ENCODE data around the gene CHPF2. TPM values are rescaled to one million over a fixed set of nuclear protein-coding genes. Genes with fewer than 3 reads are reported as not detected.

The CHPF2 gene
- total and polyA plus RNA-seq, 5 experiments from 2014 or later = 16.8 to 48.6 (median 20.1) TPM

DNA sequence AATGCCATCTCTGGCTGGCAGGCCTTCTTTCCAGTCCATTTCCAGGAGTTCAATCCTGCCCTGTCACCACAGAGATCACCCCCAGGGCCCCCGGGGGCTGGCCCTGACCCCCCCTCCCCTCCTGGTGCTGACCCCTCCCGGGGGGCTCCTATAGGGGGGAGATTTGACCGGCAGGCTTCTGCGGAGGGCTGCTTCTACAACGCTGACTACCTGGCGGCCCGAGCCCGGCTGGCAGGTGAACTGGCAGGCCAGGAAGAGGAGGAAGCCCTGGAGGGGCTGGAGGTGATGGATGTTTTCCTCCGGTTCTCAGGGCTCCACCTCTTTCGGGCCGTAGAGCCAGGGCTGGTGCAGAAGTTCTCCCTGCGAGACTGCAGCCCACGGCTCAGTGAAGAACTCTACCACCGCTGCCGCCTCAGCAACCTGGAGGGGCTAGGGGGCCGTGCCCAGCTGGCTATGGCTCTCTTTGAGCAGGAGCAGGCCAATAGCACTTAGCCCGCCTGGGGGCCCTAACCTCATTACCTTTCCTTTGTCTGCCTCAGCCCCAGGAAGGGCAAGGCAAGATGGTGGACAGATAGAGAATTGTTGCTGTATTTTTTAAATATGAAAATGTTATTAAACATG lies 6.0 kb downstream of the CHPF2 start:
- Mint-ChIP-seq H3K27me3 (no peaks in the 10 kb centered on the region), H3K27ac (no peak overlapping the region), H3K4me3 (no peak overlapping the region), H3K9me3 (no peaks in the 10 kb centered on the region), H3K36me3 (peaks cover 0 to 39% (median 0%) of the 10 kb centered on the region in 3 donors), H3K4me1 (peaks cover 15 to 42% (median 26%) of the 10 kb centered on the region in 4 donors)
- POLR2A ChIA-PET = interaction anchor here (2.1 kb wide), 1 partner anchor 11 kb away, joined by 8 read pairs; the partner anchor contains the start of gene ABCF2
- ATAC-seq (no peak), DNase-seq (no peak)

DNA sequence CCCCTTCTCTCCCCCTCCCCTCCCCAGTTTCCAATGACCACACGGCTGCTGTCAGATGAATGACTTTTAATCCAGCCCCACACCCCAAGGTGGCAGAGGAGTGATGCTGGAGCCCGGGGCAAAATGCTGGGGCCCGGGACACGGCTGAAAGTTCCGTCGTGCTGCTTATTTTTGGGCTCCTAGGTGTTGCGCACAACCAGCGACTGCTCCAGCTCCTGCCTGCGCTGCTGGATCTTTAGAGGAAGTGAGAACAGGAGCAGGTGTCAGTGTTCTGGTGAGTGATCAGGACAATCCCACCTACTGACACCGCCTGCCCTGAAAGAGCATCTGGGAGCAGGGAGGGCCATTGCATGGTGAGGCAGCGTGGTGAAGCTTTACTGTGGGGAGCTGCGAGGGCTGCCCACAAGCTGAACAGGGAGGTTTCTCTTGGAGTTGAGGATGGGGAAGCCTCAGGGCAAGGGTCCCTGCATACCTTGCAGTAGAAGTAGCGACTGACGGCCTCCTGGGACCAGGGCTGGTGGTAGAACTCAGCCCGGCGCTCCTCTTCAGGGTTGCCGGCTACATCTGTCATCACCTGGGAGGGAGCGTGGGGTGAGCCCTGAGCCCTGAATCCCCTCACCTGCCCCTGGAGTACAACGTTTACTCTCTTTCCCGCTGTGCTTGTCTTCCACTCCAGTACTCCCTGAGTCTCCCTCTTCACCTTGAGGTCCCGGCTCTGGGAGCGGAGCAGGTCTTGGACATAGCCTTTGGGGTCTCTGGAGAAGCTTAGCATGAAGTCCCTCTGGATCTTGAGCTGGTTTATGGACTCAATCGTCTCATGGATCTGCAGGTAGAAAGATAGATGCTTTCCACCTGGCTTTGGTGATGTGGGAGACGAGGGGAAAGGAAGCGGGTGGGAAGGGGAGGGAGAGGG lies 6.9 kb downstream of the CHPF2 start:
- H3K27ac Mint-ChIP-seq = peak overlapping the region in 1 of 10 donors; percentile 25
- no peak for ATAC-seq
- POLR2A ChIA-PET = no interaction called here

DNA sequence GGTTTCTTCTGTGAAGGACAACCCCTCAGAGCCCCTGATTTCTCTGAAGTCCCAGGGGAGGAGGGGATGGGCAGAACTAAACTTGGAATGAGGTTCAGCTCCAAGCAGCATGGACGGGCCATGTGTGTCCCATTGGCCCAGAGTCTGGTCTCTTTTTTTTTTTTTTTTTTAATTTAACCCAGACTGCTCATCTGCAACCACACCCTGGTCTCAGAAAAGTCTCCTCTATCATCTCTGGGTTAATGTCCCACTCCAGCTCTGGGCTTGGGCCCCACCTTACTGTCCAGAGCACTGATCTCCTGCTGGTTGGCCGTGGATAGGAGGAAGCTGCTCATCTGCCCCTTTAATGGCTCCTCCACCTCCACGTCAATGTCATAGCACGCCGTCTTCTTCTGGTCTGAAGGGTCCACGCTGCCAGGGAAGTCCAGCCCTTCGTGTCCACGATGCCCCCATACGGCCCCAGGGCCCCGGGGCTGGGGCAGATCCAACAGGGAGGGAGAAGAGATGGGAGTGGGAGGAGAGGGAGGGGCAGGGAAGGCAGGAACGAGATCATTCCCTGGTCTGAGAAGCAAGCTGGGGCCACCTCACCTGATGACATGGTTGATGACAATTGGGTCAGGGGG lies 7.7 kb downstream of the CHPF2 start:
- Mint-ChIP-seq H3K9me3 (no peaks in the 10 kb centered on the region), H3K36me3 (peaks cover 0 to 36% (median 0%) of the 10 kb centered on the region in 3 donors), H3K4me1 (peaks cover 11 to 42% (median 31%) of the 10 kb centered on the region in 4 donors), H3K27me3 (no peaks in the 10 kb centered on the region), H3K27ac (peak overlapping the region in 2 of 10 donors; percentile 8 to 87), H3K4me3 (no peak overlapping the region)
- ATAC-seq (no peak), DNase-seq (no peak)
- POLR2A ChIA-PET = no interaction called here

More for the DNA sequence above, 6.9 kb downstream of the CHPF2 start:
- DNase-seq = no peak
- no peaks in the 10 kb centered on the region for H3K27me3 Mint-ChIP-seq
- peaks cover 13 to 42% (median 26%) of the 10 kb centered on the region in 4 donors for H3K4me1 Mint-ChIP-seq
- no peaks in the 10 kb centered on the region for H3K9me3 Mint-ChIP-seq
- H3K4me3 Mint-ChIP-seq = no peak overlapping the region
- peaks cover 0 to 38% (median 0%) of the 10 kb centered on the region in 3 donors for H3K36me3 Mint-ChIP-seq

DNA sequence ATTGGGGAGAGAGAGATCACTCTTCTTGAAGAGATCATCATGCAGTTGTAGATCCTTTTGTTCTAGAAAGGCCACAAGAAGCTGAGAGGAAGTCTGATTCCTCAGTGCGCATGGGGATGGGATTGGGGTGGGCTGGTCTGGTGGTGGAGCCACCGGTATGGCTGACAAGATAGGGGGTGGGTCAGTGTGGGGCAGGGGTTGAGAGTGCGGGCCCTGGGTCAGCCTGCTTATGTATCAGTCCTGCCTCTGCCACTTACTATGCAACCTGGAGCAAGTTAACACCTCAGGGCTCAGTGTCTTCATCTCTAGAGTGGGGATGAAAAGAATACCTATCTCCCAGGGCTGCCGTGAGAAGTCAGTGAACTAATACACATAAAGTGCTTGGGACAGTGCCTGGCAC lies 8.3 kb downstream of the CHPF2 start:
- Mint-ChIP-seq H3K4me3 (no peak overlapping the region), H3K27me3 (no peaks in the 10 kb centered on the region), H3K36me3 (peaks cover 0 to 31% (median 0%) of the 10 kb centered on the region in 3 donors), H3K4me1 (peaks cover 9 to 39% (median 29%) of the 10 kb centered on the region in 4 donors), H3K27ac (peak overlapping the region in 2 of 10 donors; percentile 8 to 20), H3K9me3 (no peaks in the 10 kb centered on the region)
- DNase-seq = no peak
- ATAC-seq = no peak
- POLR2A ChIA-PET = no interaction called here

DNA sequence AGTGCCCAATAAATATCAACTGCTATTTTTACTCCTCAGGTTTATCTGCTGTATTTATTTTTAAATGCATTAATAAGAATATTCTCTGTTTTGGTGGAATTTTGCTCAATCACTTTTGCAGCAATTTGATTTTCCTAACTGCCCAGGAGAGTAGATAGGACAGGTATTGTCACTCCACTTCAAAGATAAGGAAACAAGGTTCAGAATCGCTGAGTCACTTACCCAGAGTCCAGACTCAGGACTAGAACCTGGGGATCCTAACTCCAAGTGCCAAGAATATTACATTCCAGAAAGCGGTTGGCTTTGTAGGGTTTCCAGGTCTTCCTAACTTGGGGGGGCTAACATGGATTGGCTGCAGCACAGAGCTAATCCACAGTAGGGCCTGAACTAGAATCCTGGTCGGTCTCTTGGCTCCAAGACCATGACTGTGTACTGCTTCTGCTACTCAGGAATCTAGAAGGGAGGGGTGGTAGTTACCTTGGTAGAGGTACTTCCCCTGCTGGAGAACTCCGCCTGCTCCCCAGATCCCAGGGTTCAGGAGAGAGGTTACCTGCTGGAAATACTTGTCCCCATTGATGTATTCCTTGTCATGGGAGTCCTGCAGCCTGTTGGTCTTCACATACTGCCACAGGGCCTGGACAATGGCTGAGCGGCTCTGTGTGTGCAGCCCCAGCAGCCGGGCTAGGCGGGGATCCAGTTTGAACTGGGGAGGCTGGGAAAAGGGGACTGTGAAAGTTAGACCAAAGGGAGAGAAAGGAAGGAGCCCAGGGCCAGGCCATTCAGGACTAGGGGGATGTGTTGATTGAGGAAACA lies 8.9 kb downstream of the CHPF2 start:
- DNase-seq = no peak
- Mint-ChIP-seq H3K27ac (peak overlapping the region in 2 of 10 donors; percentile 72 to 89), H3K36me3 (peaks cover 0 to 28% (median 0%) of the 10 kb centered on the region in 3 donors), H3K4me3 (peak overlapping the region in 4 of 10 donors; percentile 6 to 48 (median 20)), H3K9me3 (no peaks in the 10 kb centered on the region), H3K4me1 (peaks cover 9 to 39% (median 32%) of the 10 kb centered on the region in 4 donors), H3K27me3 (no peaks in the 10 kb centered on the region)
- POLR2A ChIA-PET = no interaction called here
- ATAC-seq = no peak

DNA sequence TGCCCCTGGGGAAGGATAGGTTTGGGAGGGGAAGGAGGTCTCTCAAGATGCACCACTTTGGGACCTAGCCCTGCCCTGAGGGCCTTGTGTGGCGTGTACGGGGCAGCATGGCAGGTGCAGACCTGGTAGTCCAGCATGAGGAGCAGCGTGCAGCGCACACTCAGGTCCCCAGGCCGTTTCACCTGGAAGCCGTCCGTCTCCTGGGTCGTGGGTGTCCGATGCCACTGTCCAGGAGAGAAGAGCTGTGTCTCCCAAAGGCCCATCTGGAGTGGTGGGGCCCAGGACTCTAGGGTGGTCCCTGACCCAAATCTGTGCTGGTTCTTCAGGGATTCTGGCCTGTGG lies 9.4 kb downstream of the CHPF2 start:
- no peaks in the 10 kb centered on the region for H3K27me3 Mint-ChIP-seq
- peak overlapping the region in 2 of 10 donors; percentile 19 to 48 for H3K4me3 Mint-ChIP-seq
- H3K9me3 Mint-ChIP-seq = no peaks in the 10 kb centered on the region
- POLR2A ChIA-PET = interaction anchor here (3.6 kb wide), 1 partner anchor 15 kb away, joined by 21 read pairs; the partner anchor contains the start of gene ABCF2
- H3K36me3 Mint-ChIP-seq = peaks cover 0 to 22% (median 0%) of the 10 kb centered on the region in 3 donors
- peaks cover 9 to 39% (median 31%) of the 10 kb centered on the region in 4 donors for H3K4me1 Mint-ChIP-seq
- ATAC-seq (no peak), DNase-seq (no peak)
- H3K27ac Mint-ChIP-seq = peak overlapping the region in 1 of 10 donors; percentile 72

DNA sequence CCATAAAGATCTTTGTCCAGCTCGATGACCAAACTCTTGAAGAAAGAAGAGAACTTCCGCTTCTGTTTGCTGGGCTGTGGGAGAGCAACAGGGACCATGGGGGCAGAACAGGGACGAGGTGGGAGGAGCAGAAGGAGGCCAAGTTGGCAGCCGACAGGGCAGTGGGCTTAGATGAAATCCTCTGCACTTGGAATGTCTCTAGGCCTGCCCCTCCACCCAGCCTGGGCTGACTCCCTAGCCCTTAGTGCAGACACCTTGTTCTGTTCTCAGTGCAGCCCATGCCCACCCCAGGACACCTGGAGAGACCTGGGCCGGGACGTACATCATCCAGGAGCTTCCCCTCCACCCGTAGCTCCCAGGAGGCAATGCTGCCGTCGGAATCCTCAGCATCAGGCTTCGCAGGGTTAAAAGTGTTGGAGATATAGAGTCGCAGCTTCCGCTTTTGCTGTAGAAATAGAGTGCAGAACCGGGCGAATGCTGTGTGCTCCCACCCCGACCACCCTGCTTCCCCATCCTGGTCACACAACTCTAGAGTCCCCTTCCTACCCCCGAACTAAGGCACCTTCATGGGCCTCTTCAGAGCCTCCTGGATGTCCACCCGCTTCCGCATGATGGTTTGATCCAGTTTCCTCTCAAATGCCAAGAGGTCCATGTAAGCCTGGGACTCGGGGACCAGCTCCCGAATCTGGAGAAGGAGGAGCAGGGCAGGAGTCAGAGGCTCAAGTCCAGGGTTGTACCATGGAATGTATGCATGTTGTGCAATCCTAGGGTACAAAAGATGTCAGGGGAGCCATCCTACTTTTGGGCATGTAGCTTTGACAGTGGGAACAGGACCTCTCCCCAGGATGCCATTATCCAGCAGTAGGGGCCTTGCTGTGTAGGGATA lies 10.1 kb downstream of the CHPF2 start:
- H3K27me3 Mint-ChIP-seq = peaks cover 0 to 2% (median 0%) of the 10 kb centered on the region in 5 donors
- no peak for ATAC-seq
- peaks cover 0 to 16% (median 0%) of the 10 kb centered on the region in 3 donors for H3K36me3 Mint-ChIP-seq
- POLR2A ChIA-PET = interaction anchor here (0.9 to 3.6 kb wide), 4 partner anchors 9 to 36 kb away, joined by 3 to 26 read pairs (median 12); partner anchors contain the start of genes ABCF2 and CHPF2
- DNase-seq = no peak
- H3K27ac Mint-ChIP-seq = peak overlapping the region in 2 of 10 donors; percentile 26 to 90
- H3K4me3 Mint-ChIP-seq = peak overlapping the region in 3 of 10 donors; percentile 6 to 79 (median 54)
- peaks cover 8 to 40% (median 34%) of the 10 kb centered on the region in 4 donors for H3K4me1 Mint-ChIP-seq
- no peaks in the 10 kb centered on the region for H3K9me3 Mint-ChIP-seq

DNA sequence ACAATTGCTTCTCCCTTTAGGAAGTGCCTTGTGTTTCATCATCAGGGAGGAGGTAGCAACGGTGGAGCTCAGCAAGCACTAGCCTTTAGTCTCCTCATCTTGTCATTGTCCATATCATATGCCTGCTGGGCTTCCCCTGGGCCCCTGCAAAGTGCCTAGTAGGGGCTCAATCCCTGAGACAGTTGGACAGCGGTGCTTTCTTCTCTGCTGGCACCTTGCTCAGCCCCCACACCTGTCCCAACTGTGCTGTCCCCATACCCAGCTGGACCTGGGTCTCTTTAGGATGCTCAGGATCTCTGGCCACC lies 10.7 kb downstream of the CHPF2 start:
- POLR2A ChIA-PET = interaction anchor here (0.8 to 3.6 kb wide), 5 partner anchors 8 to 36 kb away, joined by 3 to 26 read pairs (median 4); partner anchors contain the start of genes ABCF2 and CHPF2
- Mint-ChIP-seq H3K27ac (peak overlapping the region in 8 of 10 donors; percentile 26 to 92 (median 83)), H3K4me3 (peak overlapping the region in 9 of 10 donors; percentile 70 to 85 (median 78)), H3K27me3 (peaks cover 0 to 2% (median 0%) of the 10 kb centered on the region in 5 donors), H3K4me1 (peaks cover 12 to 46% (median 39%) of the 10 kb centered on the region in 4 donors), H3K36me3 (peaks cover 0 to 14% (median 0%) of the 10 kb centered on the region in 3 donors), H3K9me3 (no peaks in the 10 kb centered on the region)
- DNase-seq (no peak), ATAC-seq (no peak)

DNA sequence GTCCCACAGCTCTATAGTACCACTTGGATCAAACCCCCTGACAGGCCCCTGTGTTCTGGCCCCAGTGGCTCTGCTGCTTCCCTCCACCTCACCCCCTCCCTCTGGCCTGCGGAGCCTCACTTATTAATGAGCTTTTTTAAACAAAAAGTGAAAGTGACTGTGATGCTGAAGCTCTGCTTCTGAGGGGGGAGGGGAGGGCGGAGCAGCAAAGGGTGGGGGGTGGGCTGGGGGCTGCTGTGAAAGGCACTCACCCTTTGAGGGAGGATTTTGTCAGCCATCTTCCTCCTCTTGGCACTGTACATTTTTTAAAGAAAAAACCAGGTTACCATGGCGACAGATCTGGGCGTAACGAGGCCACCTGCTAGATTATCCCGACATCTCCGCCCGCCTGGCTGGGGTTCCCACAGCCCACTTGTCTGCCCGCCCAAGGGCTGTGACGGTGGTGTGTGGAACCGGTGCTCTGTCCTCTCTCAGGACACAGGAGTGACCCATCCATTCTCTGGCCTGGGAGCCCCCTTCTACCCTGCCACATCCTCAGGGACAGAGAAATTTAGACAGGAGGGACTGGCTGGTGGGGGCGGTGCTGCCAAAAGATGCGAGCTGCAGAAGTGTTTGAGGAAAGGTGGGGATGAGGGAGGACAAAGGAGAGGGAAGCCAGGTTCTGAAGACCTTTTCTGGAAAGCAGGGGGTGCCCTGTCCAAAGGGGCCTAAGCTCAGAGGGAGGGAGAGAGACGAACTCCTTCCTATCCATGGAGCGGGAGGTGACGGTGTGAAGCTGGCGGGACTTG lies 11.3 kb downstream of the CHPF2 start:
- peak overlapping the region; percentile 70 to 85 (median 78) for H3K4me3 Mint-ChIP-seq
- POLR2A ChIA-PET = interaction anchor here (0.5 to 3.6 kb wide), 9 partner anchors 7 to 37 kb away, joined by 3 to 26 read pairs (median 4); partner anchors contain the start of genes ABCF2 and CHPF2
- peak overlapping the region; percentile 25 to 92 (median 77) for H3K27ac Mint-ChIP-seq
- ATAC-seq = peak; percentile 27 to 49
- H3K9me3 Mint-ChIP-seq = no peaks in the 10 kb centered on the region
- peaks cover 0 to 4% (median 0%) of the 10 kb centered on the region in 5 donors for H3K27me3 Mint-ChIP-seq
- peaks cover 15 to 51% (median 43%) of the 10 kb centered on the region in 4 donors for H3K4me1 Mint-ChIP-seq
- peak in 8 of 10 donors; percentile 30 to 77 (median 56) for DNase-seq
- peaks cover 0 to 14% (median 0%) of the 10 kb centered on the region in 3 donors for H3K36me3 Mint-ChIP-seq

DNA sequence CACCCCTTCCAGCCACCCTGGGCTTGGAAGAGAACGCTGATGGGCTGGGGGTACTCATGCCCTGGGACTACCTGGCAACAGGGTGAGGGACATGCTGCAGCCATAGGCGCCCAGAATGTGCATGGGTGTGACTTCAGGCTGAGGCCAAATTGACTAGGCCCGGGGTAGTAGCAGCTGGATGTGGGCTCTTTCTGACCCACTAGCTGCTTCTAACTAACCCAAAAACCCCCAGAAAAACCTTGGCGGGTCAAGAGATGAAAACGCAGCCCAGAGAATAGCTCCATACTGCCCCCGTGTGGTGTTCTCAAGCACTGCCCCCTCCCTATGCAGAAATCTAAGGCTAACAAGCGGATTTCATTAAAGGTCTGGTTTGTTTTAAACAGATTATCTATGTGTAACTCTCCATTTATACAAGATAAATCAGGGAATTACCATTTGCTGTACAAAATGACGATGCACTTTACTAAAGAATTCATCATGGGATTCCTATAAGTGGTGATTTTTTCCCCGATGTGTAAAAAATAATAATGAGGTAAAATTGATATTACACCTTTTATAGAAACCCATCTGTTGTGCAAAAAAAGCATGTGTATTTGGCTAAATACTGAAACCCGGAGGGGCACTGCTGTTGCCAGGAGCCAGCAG lies 12.0 kb downstream of the CHPF2 start:
- peaks cover 0 to 6% (median 0%) of the 10 kb centered on the region in 5 donors for H3K27me3 Mint-ChIP-seq
- ATAC-seq = no peak
- H3K9me3 Mint-ChIP-seq = no peaks in the 10 kb centered on the region
- H3K27ac Mint-ChIP-seq = peak overlapping the region in 2 of 10 donors; percentile 74 to 75
- peak in 8 of 10 donors; percentile 16 to 65 (median 49) for DNase-seq
- peaks cover 0 to 9% (median 0%) of the 10 kb centered on the region in 3 donors for H3K36me3 Mint-ChIP-seq
- peak overlapping the region; percentile 61 to 85 (median 78) for H3K4me3 Mint-ChIP-seq
- POLR2A ChIA-PET = interaction anchor here (0.5 to 3.6 kb wide), 7 partner anchors 11 to 60 kb away, joined by 3 to 26 read pairs (median 4); partner anchors contain the start of genes ABCF2 and CHPF2
- H3K4me1 Mint-ChIP-seq = peaks cover 16 to 56% (median 45%) of the 10 kb centered on the region in 4 donors
